ENCODE results near the gene OVCH1.
"Not testable (repeated sequence)": the region's sequence is repeated elsewhere in the genome, so short reads cannot be mapped to it uniquely, and the experiment has no call there.

Gene OVCH1

GRCh38 chr12:29405561-29405960 lies 91.9 kb downstream of the OVCH1 start:
- no peak for DNase-seq

- DNase-seq: no peak
These were observed 93.5 kb downstream of the OVCH1 start for GRCh38 chr12:29403991-29404390.

GRCh38 chr12:29402437-29402836 lies 95.0 kb downstream of the OVCH1 start:
- DNase-seq: no peak

GRCh38 chr12:29398495-29398894 lies 99.0 kb downstream of the OVCH1 start:
- peak in 1 of 2 donors; percentile 5 for DNase-seq

- DNase-seq: no peak
These were observed 100.7 kb downstream of the OVCH1 start for GRCh38 chr12:29396774-29397173.

- no peak for DNase-seq
These were observed 102.1 kb downstream of the OVCH1 start for GRCh38 chr12:29395356-29395755.

GRCh38 chr12:29390419-29390818 lies 107.1 kb downstream of the OVCH1 start:
- DNase-seq: not testable (repeated sequence)

- no peak for DNase-seq
These were observed 108.1 kb downstream of the OVCH1 start for GRCh38 chr12:29389295-29389919.

- not testable (repeated sequence) for DNase-seq
These were observed 111.3 kb downstream of the OVCH1 start for GRCh38 chr12:29386084-29386680.

- DNase-seq: not testable (repeated sequence)
These were observed 112.3 kb downstream of the OVCH1 start for GRCh38 chr12:29385194-29385593.

- DNase-seq: no peak
These were observed 115.2 kb downstream of the OVCH1 start for GRCh38 chr12:29382251-29382650.

- DNase-seq: peak; percentile 98 to 99
These were observed 116.7 kb downstream of the OVCH1 start, which contains the start of gene ERGIC2 for GRCh38 chr12:29380536-29381523. Gene ERGIC2 (minus strand): TSS chr12:29381172. CDS start chr12:29371633, 9,539 bp downstream.
